GM18909 (cell line): ENCODE measurements around the gene LAMA3.
"Not testable (repeated sequence)": the region's sequence is repeated elsewhere in the genome, so short reads cannot be mapped to it uniquely, and the experiment has no call there.

ENCODE experiments used
- ATAC-seq: cut with Tn5 transposase; IDR thresholded peaks from one replicate; pipeline ENCODE4 v1.9.1; 2021; ENCODE audit warnings: mild to moderate bottlenecking; ENCODE audit not compliant: unreplicated experiment, poor library complexity

The LAMA3 gene

GRCh38 chr18:23703057-23703986 is 14.1 kb downstream of the LAMA3 start:
- peak; percentile 77 for ATAC-seq

GRCh38 chr18:23703987-23704384 is 14.7 kb downstream of the LAMA3 start:
- ATAC-seq: no peak

- ATAC-seq: no peak
Measured at GRCh38 chr18:23704806-23705205, 15.6 kb downstream of the LAMA3 start.

- no peak for ATAC-seq
Measured at GRCh38 chr18:23706971-23707640, 17.9 kb downstream of the LAMA3 start.

- no peak for ATAC-seq
Measured at GRCh38 chr18:23710068-23710527, 20.8 kb downstream of the LAMA3 start.

GRCh38 chr18:23710946-23711345 is 21.7 kb downstream of the LAMA3 start:
- no peak for ATAC-seq

GRCh38 chr18:23711426-23711825 is 22.2 kb downstream of the LAMA3 start:
- no peak for ATAC-seq

GRCh38 chr18:23712445-23712844 is 23.2 kb downstream of the LAMA3 start:
- no peak for ATAC-seq

GRCh38 chr18:23714576-23714975 is 25.3 kb downstream of the LAMA3 start:
- no peak for ATAC-seq

GRCh38 chr18:23716079-23716478 is 26.8 kb downstream of the LAMA3 start:
- not testable (repeated sequence) for ATAC-seq

- ATAC-seq: no peak
Measured at GRCh38 chr18:23716516-23716915, 27.3 kb downstream of the LAMA3 start.

- no peak for ATAC-seq
Measured at GRCh38 chr18:23716966-23717365, 27.7 kb downstream of the LAMA3 start.

- no peak for ATAC-seq
Measured at GRCh38 chr18:23718243-23718720, 29.0 kb downstream of the LAMA3 start.

- no peak for ATAC-seq
Measured at GRCh38 chr18:23718731-23719130, 29.5 kb downstream of the LAMA3 start.

GRCh38 chr18:23719634-23720201 is 30.5 kb downstream of the LAMA3 start:
- no peak for ATAC-seq

GRCh38 chr18:23721696-23722480 is 32.6 kb downstream of the LAMA3 start:
- no peak for ATAC-seq

- ATAC-seq: no peak
Measured at GRCh38 chr18:23722646-23723045, 33.4 kb downstream of the LAMA3 start.

GRCh38 chr18:23723121-23723520 is 33.9 kb downstream of the LAMA3 start:
- ATAC-seq: no peak

GRCh38 chr18:23724681-23725080 is 35.4 kb downstream of the LAMA3 start:
- no peak for ATAC-seq

GRCh38 chr18:23725351-23725750 is 36.1 kb downstream of the LAMA3 start:
- no peak for ATAC-seq
